Mucosa of rectum (tissue), 2 donors: ENCODE data around the gene SUSD3.

Experiments
- H3K27ac ChIP-seq, 2 donors: one replicate each; pipeline ENCODE4 v1.7.0; 2013; ENCODE audit warnings: inconsistent platforms in 2 of 2, low read depth in 2 of 2, low read length in 2 of 2
- H3K27me3 ChIP-seq, 2 donors: one replicate each; pipeline ENCODE4 v1.7.0; 2013; ENCODE audit warnings: low read length in 2 of 2; ENCODE audit not compliant: control insufficient read depth in 2 of 2, insufficient read depth in 2 of 2
- H3K36me3 ChIP-seq, 2 donors: one replicate each; pipeline ENCODE4 v1.7.0; 2013; ENCODE audit warnings: low read length in 2 of 2; ENCODE audit not compliant: control insufficient read depth in 2 of 2, insufficient read depth in 2 of 2
- H3K4me1 ChIP-seq, 2 donors: one replicate each; pipeline ENCODE4 v1.7.0; 2013; ENCODE audit warnings: low read length in 2 of 2, mild to moderate bottlenecking in 1 of 2; ENCODE audit not compliant: control insufficient read depth in 2 of 2, insufficient read depth in 2 of 2
- H3K4me3 ChIP-seq, 2 donors: one replicate each; pipeline ENCODE4 v1.7.0; 2013; ENCODE audit warnings: low read length in 2 of 2
- H3K9ac ChIP-seq, 2 donors: one replicate each; pipeline ENCODE4 v1.7.0; 2013; ENCODE audit warnings: low read length in 2 of 2, low read depth in 1 of 2, mild to moderate bottlenecking in 1 of 2
- H3K9me3 ChIP-seq, 2 donors: one replicate each; pipeline ENCODE4 v1.7.0; 2013; ENCODE audit warnings: low read length in 2 of 2; ENCODE audit not compliant: control insufficient read depth in 2 of 2
- donor health status: healthy.
- donor health status: Normal muscosa, but diverticular disease.

The SUSD3 gene

DNA sequence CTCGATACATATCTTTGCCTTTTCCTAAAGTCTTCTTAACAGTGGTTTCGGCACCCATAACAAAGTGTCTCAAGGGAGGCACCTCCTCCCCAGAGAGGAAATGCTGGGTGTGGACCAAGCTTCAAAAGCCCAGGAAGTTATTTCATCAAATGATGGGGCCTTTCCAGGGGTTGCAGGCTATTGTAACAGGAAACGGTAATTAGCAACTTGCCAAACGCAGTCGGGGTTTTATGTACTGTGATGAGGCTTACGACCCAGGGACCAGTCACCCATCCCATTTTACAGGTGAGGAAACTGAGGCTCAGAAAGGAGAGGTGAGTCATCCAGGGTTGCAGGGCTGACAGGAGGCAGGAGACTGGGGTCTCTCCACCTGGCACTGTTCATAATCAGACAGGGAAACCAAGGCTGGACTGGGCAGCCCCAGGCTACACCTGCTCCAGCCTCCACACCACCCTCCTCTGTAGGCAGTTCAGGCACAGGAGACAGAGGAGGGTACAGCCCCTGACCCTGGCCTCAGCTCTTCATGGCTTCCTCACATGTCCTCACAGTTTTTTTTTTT lies 30.0 kb upstream of the SUSD3 start:
- H3K4me1 ChIP-seq = no peaks in the 10 kb centered on the region

DNA sequence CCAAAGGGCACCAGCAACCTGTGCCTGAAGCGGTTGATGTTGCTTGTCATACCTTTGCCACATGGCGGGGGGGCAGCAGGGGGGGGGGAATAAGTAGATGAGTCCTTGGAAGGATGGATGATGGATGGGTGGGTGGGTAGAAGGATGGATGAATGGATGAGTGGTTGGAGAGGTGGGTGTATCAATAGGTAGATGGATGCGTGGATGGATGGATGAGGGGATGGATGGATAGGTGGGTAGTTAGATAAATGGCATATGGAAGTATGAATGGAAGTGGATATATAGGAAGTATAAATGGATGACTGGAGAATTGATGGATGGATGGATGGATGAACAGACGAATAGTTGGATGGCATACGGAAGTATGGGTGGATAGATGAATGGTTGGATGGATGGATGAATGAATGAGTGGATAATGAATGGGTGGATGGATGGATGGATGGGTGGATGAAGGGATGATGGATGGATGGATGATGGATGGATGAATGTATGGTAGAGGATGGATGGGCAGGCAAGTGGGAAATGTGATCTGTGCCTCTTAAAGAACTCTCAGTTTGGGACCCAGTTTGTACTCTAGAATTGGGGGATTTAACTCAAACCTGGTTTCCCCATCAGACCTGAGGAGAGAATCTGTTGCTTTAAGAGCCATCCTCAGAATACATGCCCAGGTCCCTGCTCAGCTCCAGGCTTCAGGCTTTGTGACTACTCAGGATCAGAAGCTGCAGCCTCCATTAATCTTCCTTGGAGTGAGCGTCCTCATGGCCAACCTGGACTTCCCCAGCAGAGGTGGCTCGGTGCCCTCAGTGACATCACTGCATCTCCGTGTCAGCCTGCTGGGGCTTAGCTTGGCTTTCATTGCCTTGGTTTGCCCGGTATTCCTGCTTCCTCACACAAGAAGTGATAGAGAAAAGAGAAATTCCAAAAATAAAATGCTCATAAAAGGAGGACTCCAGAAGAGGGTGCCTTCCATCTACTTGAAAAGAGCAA lies 27.6 kb upstream of the SUSD3 start:
- no peaks in the 10 kb centered on the region for H3K27me3 ChIP-seq
- no peaks in the 10 kb centered on the region for H3K9me3 ChIP-seq
- H3K9ac ChIP-seq = no peak overlapping the region
- no peak overlapping the region for H3K4me3 ChIP-seq
- no peak overlapping the region for H3K27ac ChIP-seq
- H3K36me3 ChIP-seq = peaks cover 0 to 6% of the 10 kb centered on the region in 2 donors
- H3K4me1 ChIP-seq = no peaks in the 10 kb centered on the region

More for the DNA sequence above, 30.0 kb upstream of the SUSD3 start:
- Histone ChIP-seq H3K9ac (no peak overlapping the region), H3K4me3 (no peak overlapping the region), H3K9me3 (no peaks in the 10 kb centered on the region), H3K27ac (peak overlapping the region in 1 of 2 donors; percentile 40), H3K36me3 (peaks cover 0 to 10% of the 10 kb centered on the region in 2 donors), H3K27me3 (no peaks in the 10 kb centered on the region)

DNA sequence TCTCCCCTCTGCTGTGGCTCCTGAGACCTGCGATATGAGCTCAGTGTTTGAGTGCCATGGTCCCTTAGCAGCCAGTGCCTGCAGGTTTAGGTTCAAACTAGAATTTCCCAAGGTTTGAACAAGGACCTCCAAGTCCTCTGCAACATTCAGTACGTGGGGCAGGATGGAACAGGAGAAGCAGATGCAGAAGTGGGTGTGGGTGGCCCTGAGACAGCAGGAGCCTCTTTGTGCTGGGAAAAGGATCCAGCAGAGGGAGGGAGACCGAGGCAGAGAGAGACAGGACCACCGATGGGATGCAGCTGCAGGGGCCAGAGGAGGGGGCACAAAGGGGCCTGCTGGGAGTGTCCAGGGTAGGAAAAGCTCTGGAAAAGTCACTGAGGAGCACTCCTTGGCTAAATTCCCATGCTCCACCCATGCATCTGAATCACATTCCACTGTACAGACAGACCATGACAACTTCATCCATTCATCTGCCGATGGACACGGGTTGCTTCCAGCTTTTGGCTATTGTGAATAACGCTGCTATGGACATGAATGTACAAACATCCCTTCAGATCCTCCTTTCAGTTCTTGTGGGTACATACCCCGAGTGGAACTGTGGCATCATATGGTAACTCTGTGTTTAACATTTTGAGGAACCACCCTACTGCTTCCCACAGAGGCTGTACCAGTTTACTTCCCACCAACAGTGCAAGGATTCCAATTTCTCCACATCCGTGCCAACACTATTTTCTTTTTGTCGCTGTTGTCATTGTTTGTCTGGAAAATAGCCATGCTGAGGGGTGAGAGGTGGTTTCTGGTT lies 26.7 kb upstream of the SUSD3 start:
- H3K27ac ChIP-seq = no peak overlapping the region
- no peak overlapping the region for H3K4me3 ChIP-seq
- no peaks in the 10 kb centered on the region for H3K27me3 ChIP-seq
- peaks cover 0 to 6% of the 10 kb centered on the region in 2 donors for H3K36me3 ChIP-seq
- H3K9ac ChIP-seq = no peak overlapping the region
- H3K4me1 ChIP-seq = no peaks in the 10 kb centered on the region
- no peaks in the 10 kb centered on the region for H3K9me3 ChIP-seq

DNA sequence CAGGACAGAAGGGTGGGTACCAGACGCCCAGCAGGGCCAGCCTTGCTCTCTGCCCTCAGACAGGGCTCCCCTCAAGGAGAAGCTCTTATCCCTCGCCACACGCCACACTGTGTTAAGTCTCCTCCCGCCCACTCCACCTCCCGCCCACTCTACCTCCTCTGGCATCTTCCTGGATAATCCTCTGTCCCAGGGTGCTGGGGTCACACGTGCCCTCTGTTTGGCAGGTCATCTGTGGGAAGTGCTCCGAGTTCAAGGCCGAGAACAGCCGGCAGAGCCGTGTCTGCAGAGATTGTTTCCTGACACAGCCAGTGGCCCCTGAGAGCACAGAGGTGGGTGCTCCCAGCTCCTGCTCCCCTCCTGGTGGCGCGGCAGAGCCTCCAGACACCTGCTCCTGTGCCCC lies 26.0 kb upstream of the SUSD3 start:
- H3K4me1 ChIP-seq = no peaks in the 10 kb centered on the region
- H3K4me3 ChIP-seq = no peak overlapping the region
- no peaks in the 10 kb centered on the region for H3K27me3 ChIP-seq
- H3K9me3 ChIP-seq = no peaks in the 10 kb centered on the region
- peaks cover 0 to 6% of the 10 kb centered on the region in 2 donors for H3K36me3 ChIP-seq
- no peak overlapping the region for H3K9ac ChIP-seq
- H3K27ac ChIP-seq = no peak overlapping the region

DNA sequence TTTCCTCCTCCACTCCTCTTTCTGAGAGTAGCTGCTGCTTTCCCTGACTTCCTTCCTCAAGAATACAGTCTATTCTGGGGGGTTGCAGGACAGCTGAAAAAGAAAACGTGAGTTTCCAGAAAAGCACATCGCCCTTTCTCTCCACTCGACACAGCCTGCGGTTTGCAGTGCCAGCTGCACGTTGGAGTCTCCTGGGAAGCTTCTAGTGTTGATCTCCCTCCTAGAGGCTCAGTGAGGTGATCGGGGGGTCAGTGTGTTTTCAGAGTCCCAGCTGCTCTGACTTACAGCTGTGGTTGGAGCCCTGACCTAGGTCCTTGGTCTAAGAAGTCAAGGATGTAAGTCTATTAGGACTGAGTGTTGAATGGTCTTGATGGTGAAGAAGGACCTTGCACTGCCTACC lies 25.0 kb upstream of the SUSD3 start:
- Histone ChIP-seq H3K4me3 (no peak overlapping the region), H3K9me3 (no peaks in the 10 kb centered on the region), H3K36me3 (peaks cover 0 to 6% of the 10 kb centered on the region in 2 donors), H3K4me1 (peaks cover 0 to 2% of the 10 kb centered on the region in 2 donors), H3K27me3 (no peaks in the 10 kb centered on the region), H3K9ac (no peak overlapping the region), H3K27ac (no peak overlapping the region)

DNA sequence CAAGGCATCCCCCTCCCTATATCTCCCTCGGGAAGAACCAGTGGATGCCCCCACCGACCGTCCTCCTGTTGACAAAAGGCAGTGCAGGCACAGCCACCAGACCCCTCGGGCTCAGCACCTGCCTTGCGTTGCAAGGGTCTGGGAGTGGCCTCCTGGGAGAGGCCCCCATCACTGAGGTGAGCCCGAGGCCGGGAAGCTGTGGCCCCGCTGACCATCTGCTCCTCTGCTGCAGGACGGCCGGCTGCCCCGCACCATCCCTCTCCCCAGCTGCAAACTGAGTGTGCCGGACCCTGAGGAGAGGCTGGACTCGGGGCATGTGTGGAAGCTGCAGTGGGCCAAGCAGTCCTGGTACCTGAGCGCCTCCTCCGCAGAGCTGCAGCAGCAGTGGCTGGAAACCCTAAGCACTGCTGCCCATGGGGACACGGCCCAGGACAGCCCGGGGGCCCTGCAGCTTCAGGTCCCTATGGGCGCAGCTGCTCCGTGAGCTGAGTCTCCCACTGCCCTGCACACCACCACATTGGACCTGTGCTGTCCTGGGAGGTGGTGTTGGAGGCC lies 23.3 kb upstream of the SUSD3 start:
- peaks cover 2% of the 10 kb centered on the region in 2 donors for H3K4me1 ChIP-seq
- H3K27ac ChIP-seq = no peak overlapping the region
- H3K36me3 ChIP-seq = peaks cover 0 to 6% of the 10 kb centered on the region in 2 donors
- H3K4me3 ChIP-seq = no peak overlapping the region
- no peaks in the 10 kb centered on the region for H3K27me3 ChIP-seq
- no peaks in the 10 kb centered on the region for H3K9me3 ChIP-seq
- no peak overlapping the region for H3K9ac ChIP-seq

DNA sequence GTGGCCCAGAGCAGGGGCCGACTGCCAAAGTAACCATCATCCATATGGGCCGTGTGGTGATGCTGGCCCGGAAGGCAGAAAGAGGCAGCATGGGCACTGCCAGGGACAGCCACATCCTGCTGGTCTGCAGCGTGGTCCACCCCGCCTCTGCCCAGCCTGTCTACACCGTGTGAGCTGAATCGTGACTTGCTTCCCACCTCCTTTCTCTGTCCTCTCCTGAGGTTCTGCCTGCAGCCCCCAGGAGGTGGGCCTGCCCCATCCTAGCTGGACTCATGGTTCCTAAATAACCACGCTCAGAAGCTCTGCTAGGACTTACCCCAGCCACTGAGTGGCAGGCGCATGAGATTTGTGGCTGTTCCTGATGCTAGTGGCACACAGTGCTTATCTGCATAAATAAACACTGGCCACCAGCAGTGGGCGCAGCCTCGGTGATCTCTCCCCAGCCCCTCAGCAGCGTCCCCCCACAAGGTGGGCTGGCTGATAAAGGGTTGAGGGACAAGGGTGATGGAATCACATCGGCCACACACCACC lies 22.6 kb upstream of the SUSD3 start:
- H3K9ac ChIP-seq = no peak overlapping the region
- peaks cover 2% of the 10 kb centered on the region in 2 donors for H3K4me1 ChIP-seq
- H3K9me3 ChIP-seq = no peaks in the 10 kb centered on the region
- H3K4me3 ChIP-seq = no peak overlapping the region
- H3K36me3 ChIP-seq = peaks cover 0 to 6% of the 10 kb centered on the region in 2 donors
- no peaks in the 10 kb centered on the region for H3K27me3 ChIP-seq
- H3K27ac ChIP-seq = no peak overlapping the region

DNA sequence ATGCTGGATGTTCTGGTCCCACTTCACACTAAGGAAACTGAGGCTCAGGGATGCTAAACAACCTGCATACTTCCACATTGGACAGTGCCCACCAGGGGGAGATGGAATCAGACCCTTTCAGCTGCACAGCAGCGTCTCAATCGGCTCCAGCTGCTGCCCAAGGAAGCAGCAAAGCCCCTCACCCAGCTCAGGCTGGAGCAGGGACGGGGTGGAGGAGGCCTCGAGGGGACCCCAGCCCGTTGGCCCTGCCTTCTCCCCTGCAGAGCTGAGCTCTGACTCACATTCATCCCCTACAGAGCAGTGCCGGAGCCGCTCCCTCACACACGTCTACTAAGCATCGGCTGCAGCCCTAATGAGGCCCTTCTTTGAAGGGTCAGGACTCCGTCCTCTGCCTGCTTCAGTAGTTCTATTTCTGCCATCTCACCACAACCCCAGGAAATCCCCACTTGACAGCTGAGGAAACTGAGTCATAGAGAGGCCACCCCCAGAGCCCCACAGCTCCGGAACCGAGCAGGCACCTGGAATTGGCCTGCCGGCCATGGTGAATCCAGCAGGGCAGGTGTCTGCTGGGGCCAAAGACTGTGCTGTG lies 21.5 kb upstream of the SUSD3 start:
- H3K4me3 ChIP-seq = no peak overlapping the region
- no peak overlapping the region for H3K27ac ChIP-seq
- no peaks in the 10 kb centered on the region for H3K27me3 ChIP-seq
- no peaks in the 10 kb centered on the region for H3K9me3 ChIP-seq
- H3K4me1 ChIP-seq = peaks cover 2% of the 10 kb centered on the region in 2 donors
- no peak overlapping the region for H3K9ac ChIP-seq
- H3K36me3 ChIP-seq = peaks cover 0 to 2% of the 10 kb centered on the region in 2 donors

DNA sequence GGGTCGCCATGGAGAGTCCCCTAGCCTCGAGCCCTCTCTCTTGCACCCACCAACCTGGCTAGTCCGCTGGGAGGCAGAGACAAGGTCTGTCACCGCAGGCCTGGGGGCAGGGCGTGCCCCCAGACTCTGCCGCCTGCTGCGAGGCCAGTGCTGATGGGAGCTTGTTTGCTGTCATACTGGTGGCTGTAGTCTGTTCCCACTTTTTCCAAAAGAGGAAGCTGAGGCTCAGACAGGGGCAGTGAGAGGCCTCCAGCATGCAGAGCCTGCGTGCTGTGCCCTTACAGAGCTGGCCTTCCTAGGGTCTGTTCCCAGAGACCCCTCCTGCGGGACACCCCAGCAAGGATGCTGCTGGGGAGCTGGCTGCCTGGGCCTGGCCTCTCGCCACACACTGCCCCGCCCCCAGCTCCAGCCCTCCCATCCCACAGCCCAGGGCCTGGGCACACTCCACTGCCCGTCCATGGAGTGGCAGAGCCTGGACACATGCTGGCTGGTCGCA lies 21.0 kb upstream of the SUSD3 start:
- peak overlapping the region in 1 of 2 donors; percentile 16 for H3K27ac ChIP-seq
- peaks cover 2% of the 10 kb centered on the region in 2 donors for H3K4me1 ChIP-seq
- H3K9ac ChIP-seq = no peak overlapping the region
- H3K27me3 ChIP-seq = no peaks in the 10 kb centered on the region
- no peaks in the 10 kb centered on the region for H3K36me3 ChIP-seq
- no peaks in the 10 kb centered on the region for H3K9me3 ChIP-seq
- H3K4me3 ChIP-seq = no peak overlapping the region
